Right lobe of liver (tissue), 6 donors: Measurements from ENCODE around the gene KIF3B. TPM values are rescaled to one million over a fixed set of nuclear protein-coding genes. Genes with fewer than 3 reads are reported as not detected.

ENCODE experiments used
- ATAC-seq, 4 donors: fragments of 200-7000 bp; cut with Tn5 transposase; one replicate each; pipeline ENCODE4 v1.9.1; 2020; ENCODE audit warnings: mild to moderate bottlenecking in 4 of 4, moderate library complexity in 4 of 4
- DNase-seq, 3 donors: peaks; one replicate each; pipeline ENCODE4 v3.0.0-alpha.2; 2020
- H3K27ac ChIP-seq, 3 donors: fragments of 200-600 bp; one replicate each; pipeline ENCODE4 v1.8.0; 2022
- H3K27me3 ChIP-seq, 2 donors: fragments of 200-600 bp; one replicate each; pipeline ENCODE4 v1.8.0; 2022
- H3K36me3 ChIP-seq, 4 donors: fragments of 200-600 bp; sonication (generic) in 1 of 4; one replicate each; pipeline versions ENCODE4 v1.5.1 to v1.8.0; 2017 to 2022; ENCODE audit warnings: control low read depth in 1 of 4
- H3K4me1 ChIP-seq, 4 donors: fragments of 200-600 bp; sonication (generic) in 1 of 4; one replicate each; pipeline versions ENCODE4 v1.5.1 to v1.8.0; 2017 to 2022; ENCODE audit warnings: control low read depth in 1 of 4
- H3K4me3 ChIP-seq, 3 donors: fragments of 200-600 bp; one replicate each; pipeline ENCODE4 v1.8.0; 2022
- H3K9me3 ChIP-seq, 4 donors: fragments of 200-600 bp; sonication (generic) in 1 of 4; one replicate each; pipeline versions ENCODE4 v1.5.1 to v1.8.0; 2017 to 2022; ENCODE audit warnings: control low read depth in 1 of 4
- POLR2A ChIP-seq: fragments of 450-650 bp; IDR thresholded peaks from one replicate; pipeline ENCODE4 v1.6.1; 2017; ENCODE audit warnings: antibody characterized with exemption, mild to moderate bottlenecking
- WGBS: methylation state at CpG from one replicate; pipeline ENCODE4 v1.1.6; 2018; ENCODE audit warnings: low coverage, low lambda C conversion rate; ENCODE audit not compliant: insufficient coverage; ENCODE audit errors: missing lambda C conversion rate; 5-methylcytosine and 5-hydroxymethylcytosine counted together
- intact Hi-C, 2 donors: fragments of 100-400 bp; cut with DNase I; formaldehyde crosslinking; loops; one replicate each; pipeline versions ENCODE4 v1.11.2 to v1.14.1; 2022
- long read RNA-seq: library from polyadenylated mRNA; unstranded; transcript quantifications from one replicate; pipeline ENCODE4 v2.0.0, GENCODE V29; 2019
- total RNA-seq, 6 experiments: library from RNA; depleted of rRNA in 2 of 6; stranded (reverse); fragments of >200 nt in 2 of 6; fragmentation: NEBNext Ultra II Directional in 3 of 6; extraction: Animal tissue kit (Norgen Biotek cat#: 25700) in 3 of 6; gene quantifications; one replicate each; pipeline versions ENCODE4 v1.1.0 to v1.2.4, GENCODE V29; 2016 to 2023
- TF ChIP-seq, protein P1 (sequence below), 4 donors: fragments of 200-600 bp in 3 of 4; fragments of 450-650 bp in 1 of 4; IDR thresholded peaks; one replicate each; pipeline versions ENCODE4 v1.5.1 to v1.8.0; 2016 to 2022; ENCODE audit warnings: antibody characterized with exemption in 4 of 4, mild to moderate bottlenecking in 2 of 4
- donor health status: DM: no; HTN: yes; CAD: no.
- donor health status: DM: no; HTN: no; CAD: no.
- donor health status: DM: no; HTN: no; CAD: no.
- donor health status: DM: no; HTN: yes; CAD: no.
- donor health status: DM: no; HTN: yes; CAD: no.

KIF3B gene
- total RNA-seq = 10 to 100 TPM; 16.4 to 23.6 (median 20.7) TPM
- long read RNA-seq, partial matches to known transcripts = 0 of 3 reads
- long read RNA-seq, other reads (novel, unspliced or antisense) = 3 of 3 reads

DNA sequence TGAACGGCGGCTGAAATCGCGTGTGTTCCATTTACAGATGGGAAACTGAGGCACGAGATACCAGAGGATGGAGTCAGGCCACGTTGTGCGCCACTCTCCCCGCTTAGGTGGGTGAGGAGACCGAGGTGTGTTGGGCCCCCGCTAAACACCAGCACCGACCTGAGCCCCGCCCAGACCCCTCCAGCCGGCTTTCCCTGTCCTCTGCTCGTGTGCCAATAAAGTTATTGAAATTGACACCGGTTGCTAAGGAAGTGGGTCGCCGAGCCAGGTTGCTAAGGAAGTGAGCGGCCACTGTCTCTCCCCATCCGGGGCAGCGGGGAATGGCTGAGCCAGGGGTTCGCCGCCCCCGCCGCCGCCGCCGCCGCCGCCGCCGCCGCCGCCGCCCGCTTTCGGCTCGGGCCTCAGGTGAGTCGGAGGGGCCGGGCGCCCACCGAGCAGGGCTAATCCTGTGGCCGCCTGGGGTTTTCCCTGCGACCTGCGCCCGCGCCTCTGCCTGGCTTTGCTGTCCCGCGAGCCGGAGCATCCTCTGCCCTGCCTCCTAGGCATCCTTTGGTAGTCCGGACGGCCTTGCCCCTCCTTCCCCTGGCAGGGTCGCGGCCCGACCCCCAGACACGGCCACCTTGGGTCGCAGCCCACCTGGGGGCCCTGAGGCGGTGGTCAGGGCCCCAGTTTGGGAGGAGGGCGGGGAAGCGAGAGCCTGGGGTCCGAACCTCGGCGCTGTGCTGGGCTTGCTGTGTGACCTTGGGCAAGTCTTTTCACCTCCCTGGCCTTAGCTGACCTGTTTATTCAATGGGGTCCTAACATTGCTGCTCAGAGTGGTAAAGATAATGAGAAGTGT, at the start of gene KIF3B:
KIF3B (plus strand) TSS at position 291 of the 838 bp plus-strand sequence. CDS start 32,127 bp downstream, outside the sequence.
- peak within 1 kb of the TSS in 2 of 3 donors; percentile 37 to 61 for H3K27ac ChIP-seq
- WGBS = 4% methylated on average over 16 of the region's 62 CpGs

GRCh38 chr20:32227744-32228688, 49.4 kb upstream of the KIF3B start:
- Histone ChIP-seq H3K4me1 (peaks cover 0 to 32% (median 10%) of the 10 kb centered on the region in 4 donors), H3K9me3 (no peaks in the 10 kb centered on the region), H3K27ac (peak overlapping the region in 2 of 3 donors; percentile 48 to 72), H3K27me3 (no peaks in the 10 kb centered on the region), H3K4me3 (no peak overlapping the region), H3K36me3 (peaks cover 0 to 32% (median 8%) of the 10 kb centered on the region in 4 donors)
- ATAC-seq = peak; percentile 71 to 75 (median 74)
- intact Hi-C loops = loop anchor here in 1 of 2 donors (10.0 kb wide), 1 partner anchor 73 kb away; no protein-coding TSS in a partner anchor
- 56% methylated on average over 7 of the region's 22 CpGs for WGBS
- DNase-seq = peak in 1 of 3 donors; percentile 31
- TF ChIP-seq POLR2A = no peak
- TF ChIP-seq, protein P1, sequence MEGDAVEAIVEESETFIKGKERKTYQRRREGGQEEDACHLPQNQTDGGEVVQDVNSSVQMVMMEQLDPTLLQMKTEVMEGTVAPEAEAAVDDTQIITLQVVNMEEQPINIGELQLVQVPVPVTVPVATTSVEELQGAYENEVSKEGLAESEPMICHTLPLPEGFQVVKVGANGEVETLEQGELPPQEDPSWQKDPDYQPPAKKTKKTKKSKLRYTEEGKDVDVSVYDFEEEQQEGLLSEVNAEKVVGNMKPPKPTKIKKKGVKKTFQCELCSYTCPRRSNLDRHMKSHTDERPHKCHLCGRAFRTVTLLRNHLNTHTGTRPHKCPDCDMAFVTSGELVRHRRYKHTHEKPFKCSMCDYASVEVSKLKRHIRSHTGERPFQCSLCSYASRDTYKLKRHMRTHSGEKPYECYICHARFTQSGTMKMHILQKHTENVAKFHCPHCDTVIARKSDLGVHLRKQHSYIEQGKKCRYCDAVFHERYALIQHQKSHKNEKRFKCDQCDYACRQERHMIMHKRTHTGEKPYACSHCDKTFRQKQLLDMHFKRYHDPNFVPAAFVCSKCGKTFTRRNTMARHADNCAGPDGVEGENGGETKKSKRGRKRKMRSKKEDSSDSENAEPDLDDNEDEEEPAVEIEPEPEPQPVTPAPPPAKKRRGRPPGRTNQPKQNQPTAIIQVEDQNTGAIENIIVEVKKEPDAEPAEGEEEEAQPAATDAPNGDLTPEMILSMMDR (IDR thresholded peaks at IDR 0.05) = no peak

More for the DNA sequence above, at the start of gene KIF3B:
- H3K36me3 ChIP-seq = no peaks in the 10 kb centered on the region
- DNase-seq = peak; percentile 87 to 90 (median 88)
- H3K4me1 ChIP-seq = peaks cover 0 to 17% (median under 1%) of the 10 kb centered on the region in 4 donors
- H3K4me3 ChIP-seq = peak within 1 kb of the TSS; percentile 92 to 96 (median 95)
- TF ChIP-seq, protein P1 (IDR thresholded peaks at IDR 0.05) = no peak
- peak; percentile 53 for TF ChIP-seq POLR2A
- no peaks in the 10 kb centered on the region for H3K27me3 ChIP-seq
- no peaks in the 10 kb centered on the region for H3K9me3 ChIP-seq
- intact Hi-C loops = no loop called here
- ATAC-seq = peak; percentile 92 to 95 (median 94)

- DNase-seq = no peak
- Histone ChIP-seq H3K27me3 (no peaks in the 10 kb centered on the region), H3K9me3 (no peaks in the 10 kb centered on the region), H3K36me3 (peaks cover 0 to 27% (median 8%) of the 10 kb centered on the region in 4 donors), H3K4me1 (peaks cover 0 to 32% (median 10%) of the 10 kb centered on the region in 4 donors), H3K27ac (no peak overlapping the region), H3K4me3 (no peak overlapping the region)
- WGBS = 82% methylated on average over 4 of the region's 5 CpGs
- TF ChIP-seq POLR2A = no peak
- TF ChIP-seq, protein P1 (IDR thresholded peaks at IDR 0.05) = no peak
- intact Hi-C loops = loop anchor here in 1 of 2 donors (10.0 kb wide), 1 partner anchor 74 kb away; no protein-coding TSS in a partner anchor
- ATAC-seq = no peak
These were observed 48.2 kb upstream of the KIF3B start for GRCh38 chr20:32229251-32229747.

DNA sequence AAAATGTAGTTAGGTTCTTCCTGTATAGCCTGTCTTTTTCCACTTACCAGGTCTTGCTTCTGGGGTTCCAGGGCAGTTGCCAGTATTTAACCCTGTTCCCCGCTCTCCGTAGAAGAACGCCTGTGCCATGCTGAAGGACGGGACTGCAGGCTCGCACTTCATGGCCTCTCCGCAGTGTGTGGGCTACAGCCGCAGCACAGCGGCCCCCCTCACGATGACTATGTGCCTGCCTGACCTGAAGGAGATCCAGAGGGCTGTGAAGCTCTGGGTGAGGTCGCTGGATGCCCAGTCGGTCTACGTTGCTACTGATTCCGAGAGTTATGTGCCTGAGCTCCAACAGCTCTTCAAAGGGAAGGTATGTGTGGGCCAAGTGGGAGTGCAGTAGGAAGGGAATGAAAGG, 46.7 kb upstream of the KIF3B start:
- peaks cover 0 to 30% (median 10%) of the 10 kb centered on the region in 4 donors for H3K36me3 ChIP-seq
- WGBS = 92% methylated on average over 4 of the region's 13 CpGs
- no peak for ATAC-seq
- no peak for DNase-seq
- no peaks in the 10 kb centered on the region for H3K9me3 ChIP-seq
- H3K4me3 ChIP-seq = no peak overlapping the region
- H3K27ac ChIP-seq = no peak overlapping the region
- H3K4me1 ChIP-seq = peaks cover 0 to 39% (median 13%) of the 10 kb centered on the region in 4 donors
- intact Hi-C loops = no loop called here
- TF ChIP-seq, protein P1 (IDR thresholded peaks at IDR 0.05) = no peak
- TF ChIP-seq POLR2A = no peak
- H3K27me3 ChIP-seq = no peaks in the 10 kb centered on the region
